HepG2 (cell line): ENCODE results near the gene PDK1. TPM values are rescaled to one million over a fixed set of nuclear protein-coding genes. Genes with fewer than 3 reads are reported as not detected.

Experiments
- ATAC-seq: fragments of 200-7000 bp; cut with Tn5 transposase; 3 replicates; pipeline ENCODE4 v1.9.1; 2020; ENCODE audit warnings: mild to moderate bottlenecking, moderate library complexity
- BruUV-seq: library from RNA; stranded (reverse); fragments of 400-500 nt; replicated peaks from 2 replicates; lab custom pipeline; 2021; lab: Mats Ljungman, UMichigan
- CTCF ChIA-PET: fragments of 300-600 bp; formaldehyde crosslinking; extraction: SDS; loops from one replicate; lab custom pipeline; 2021; ENCODE audit warnings: low total read pairs, inconsistent platforms, low intra/inter-chr PET ratio; lab: Yijun Ruan, JAX
- POLR2A ChIA-PET: fragments of 350-600 bp; sonication (Branson Sonifier 250); formaldehyde crosslinking; loops from one replicate; lab custom pipeline; 2020; ENCODE audit warnings: antibody characterized with exemption, inconsistent platforms; lab: Yijun Ruan, JAX
- DNase-seq: peaks from one replicate; pipeline ENCODE4 v3.0.0-alpha.2; 2015; ENCODE audit warnings: low spot score
- FAIRE-seq: peaks from 3 replicates; lab custom pipeline; 2011; peaks lifted over from hg19 to GRCh38; lab: Jason Lieb, UNC
- H2AFZ ChIP-seq: one replicate; pipeline ENCODE4 v1.6.1; 2011; ENCODE audit warnings: low read length, inconsistent platforms
- H3K27ac ChIP-seq: fragments of 300-600 bp; 3 replicates; pipeline ENCODE4 v1.8.0; 2011; ENCODE audit warnings: mixed run types, mild to moderate bottlenecking, mixed read lengths, low read length, inconsistent platforms; ENCODE audit not compliant: insufficient read depth; ENCODE audit errors: extremely low read length
- H3K27me3 ChIP-seq, 2 experiments: fragments of 200-600 bp in 1 of 2; 2 replicates in 1 of 2; 3 replicates in 1 of 2; pipeline versions ENCODE4 v1.6.0 to v1.8.0; 2011; ENCODE audit warnings: low read length in 2 of 2, mild to moderate bottlenecking in 2 of 2, moderate library complexity in 2 of 2, inconsistent platforms in 1 of 2; ENCODE audit not compliant: insufficient read depth in 2 of 2, control insufficient read depth in 1 of 2
- H3K36me3 ChIP-seq, 2 experiments: fragments of 200-600 bp in 1 of 2; replicated peaks in 1 of 2; 2 replicates in 1 of 2; 3 replicates in 1 of 2; pipeline versions ENCODE4 v1.5.1 to v1.8.0; 2011; ENCODE audit warnings: low read length in 2 of 2, inconsistent platforms in 1 of 2; ENCODE audit not compliant: insufficient read depth in 2 of 2, control insufficient read depth in 1 of 2
- H3K4me1 ChIP-seq: 2 replicates; pipeline ENCODE4 v1.5.1; 2012; ENCODE audit warnings: low read length, inconsistent platforms; ENCODE audit not compliant: insufficient read depth
- H3K4me2 ChIP-seq: 2 replicates; pipeline ENCODE4 v1.6.0; 2011; ENCODE audit warnings: low read depth, low read length, inconsistent platforms
- H3K4me3 ChIP-seq, 3 experiments: fragments of 200-600 bp in 1 of 3; sonication (generic), shearing (Covaris generic) in 1 of 3; replicated peaks in 1 of 3; 2 replicates each; pipeline ENCODE4 v1.5.1; 2011 to 2016; ENCODE audit warnings: low read length in 3 of 3, inconsistent platforms in 2 of 3, low read depth in 2 of 3, mild to moderate bottlenecking in 2 of 3, control low read depth in 1 of 3, mixed read lengths in 1 of 3; ENCODE audit not compliant: insufficient read depth in 1 of 3
- H3K79me2 ChIP-seq: one replicate; pipeline ENCODE4 v1.6.1; 2011; ENCODE audit warnings: low read length, inconsistent platforms; ENCODE audit not compliant: insufficient read depth
- H3K9ac ChIP-seq: 2 replicates; pipeline ENCODE4 v1.6.0; 2011; ENCODE audit warnings: mild to moderate bottlenecking, low read depth, low read length, inconsistent platforms; ENCODE audit not compliant: insufficient read depth
- H3K9me3 ChIP-seq: 2 replicates; pipeline ENCODE4 v1.5.1; 2012; ENCODE audit warnings: mild to moderate bottlenecking, low read length
- H4K20me1 ChIP-seq: 2 replicates; pipeline ENCODE4 v1.6.0; 2011; ENCODE audit warnings: inconsistent platforms, mild to moderate bottlenecking, low read length, moderate library complexity; ENCODE audit not compliant: insufficient read depth
- AGO1 ChIP-seq: fragments of 200-400 bp; formaldehyde crosslinking; IDR thresholded peaks from 2 replicates; pipeline ENCODE4 v1.6.1; 2017; ENCODE audit warnings: mild to moderate bottlenecking, low read depth, low read length, moderate library complexity; ENCODE audit not compliant: poor library complexity, severe bottlenecking
- GMEB1 ChIP-seq: sonication (generic); formaldehyde crosslinking; IDR thresholded peaks from 2 replicates; pipeline ENCODE4 v1.5.1; 2020; ENCODE audit warnings: missing genetic modification reagents, mild to moderate bottlenecking, borderline replicate concordance
- MXD3 ChIP-seq: IDR thresholded peaks from 2 replicates; pipeline ENCODE4 v1.6.1; 2016; ENCODE audit warnings: mild to moderate bottlenecking, missing biosample characterization, missing genetic modification reagents
- PHF20 ChIP-seq: sonication (generic); formaldehyde crosslinking; IDR thresholded peaks from 2 replicates; pipeline ENCODE4 v1.5.0; 2020; ENCODE audit warnings: mild to moderate bottlenecking, missing genetic modification reagents
- SMAD3 ChIP-seq: sonication (generic); formaldehyde crosslinking; IDR thresholded peaks from 2 replicates; pipeline ENCODE4 v1.4.0; 2020; ENCODE audit warnings: missing genetic modification reagents
- SMARCE1 ChIP-seq: fragments of 450-650 bp; IDR thresholded peaks from 2 replicates; pipeline ENCODE4 v1.6.1; 2017; ENCODE audit warnings: borderline replicate concordance
- SRSF1 ChIP-seq: fragments of 200-400 bp; formaldehyde crosslinking; optimal IDR thresholded peaks from 2 replicates; pipeline ENCODE3; 2017; ENCODE audit warnings: mild to moderate bottlenecking, low read depth, low read length, moderate library complexity
- TFE3 ChIP-seq: IDR thresholded peaks from 2 replicates; pipeline ENCODE4 v1.6.1; 2016
- ZBED4 ChIP-seq: sonication (generic); formaldehyde crosslinking; IDR thresholded peaks from 2 replicates; pipeline ENCODE4 v1.4.0; 2020; ENCODE audit warnings: missing genetic modification reagents, borderline replicate concordance
- ZBTB4 ChIP-seq: sonication (generic); formaldehyde crosslinking; IDR thresholded peaks from 2 replicates; pipeline ENCODE4 v1.4.0; 2020; ENCODE audit warnings: missing genetic modification reagents, mild to moderate bottlenecking, borderline replicate concordance
- ZNF282 ChIP-seq: fragments of 450-650 bp; IDR thresholded peaks from 2 replicates; pipeline ENCODE4 v1.6.1; 2018; ENCODE audit not compliant: partially characterized antibody
- ZNF446 ChIP-seq: sonication (generic); formaldehyde crosslinking; IDR thresholded peaks from 2 replicates; pipeline ENCODE4 v1.5.0; 2020; ENCODE audit warnings: mild to moderate bottlenecking, missing genetic modification reagents
- ZNF761 ChIP-seq: sonication (generic); formaldehyde crosslinking; conservative IDR thresholded peaks from 2 replicates; pipeline ENCODE4 v1.4.0; 2020; ENCODE audit warnings: mild to moderate bottlenecking, missing genetic modification reagents
- ZNF782 ChIP-seq: sonication (generic); formaldehyde crosslinking; IDR thresholded peaks from 2 replicates; pipeline ENCODE4 v1.4.0; 2020; ENCODE audit warnings: missing genetic modification reagents, mild to moderate bottlenecking, borderline replicate concordance
- in situ Hi-C: cut with HindIII; loops from 2 replicates; pipeline ENCODE4 v1.10.0; 2017; ENCODE audit warnings: low pct_unique_long_range_greater_than_20kb; ENCODE audit not compliant: extremely low pct_ligation_motif_present
- intact Hi-C: fragments of 100-400 bp; cut with micrococcal nuclease; formaldehyde crosslinking; loops from one replicate; pipeline ENCODE4 v1.10.0; 2022; ENCODE audit not compliant: unreplicated experiment
- polyA plus RNA-seq, 8 experiments: library from polyadenylated mRNA; depleted of rRNA in 3 of 8; stranded (reverse) in 7 of 8; unstranded in 1 of 8; fragments of >200 nt; fragmentation: Illumina TruSeq in 4 of 8; extraction: Trizol in 4 of 8; gene quantifications; 2 replicates each; pipeline versions ENCODE4 v1.2.1 to v1.2.3, GENCODE V29; 2011 to 2016; ENCODE audit warnings: low read depth in 4 of 8, missing spikeins in 1 of 8, mixed read lengths in 1 of 8; ENCODE audit not compliant: insufficient read depth in 1 of 8
- total RNA-seq, 5 experiments: library from RNA; depleted of rRNA; stranded (reverse); fragments of >200 nt; fragmentation: Illumina TruSeq; extraction: Trizol; gene quantifications; 2 replicates each; pipeline ENCODE4 v1.2.3, GENCODE V29; 2016; ENCODE audit warnings: low read depth in 1 of 5

The PDK1 gene
- total and polyA plus RNA-seq, 2 of the 13 experiments (the other 11 are each of a cell fraction or from before 2014, with no cell fraction given) = 11.9 to 96.9 TPM

GRCh38 chr2:172550419-172550818 is 5.5 kb upstream of the PDK1 start:
- H3K27me3 ChIP-seq = no peaks in the 10 kb centered on the region; a peak in 1 of 5 replicates
- H3K4me1 ChIP-seq = peaks cover 19% of the 10 kb centered on the region
- H3K4me3 ChIP-seq = no peak overlapping the region
- H3K36me3 ChIP-seq = no peaks in the 10 kb centered on the region
- no peak overlapping the region for H3K4me2 ChIP-seq
- no peak overlapping the region for H3K27ac ChIP-seq
- in situ Hi-C loops (no loop called here), intact Hi-C loops (no loop called here)
- H3K79me2 ChIP-seq = no peaks in the 10 kb centered on the region
- ChIA-PET CTCF (no interaction called here), POLR2A (no interaction called here)
- FAIRE-seq (no peak), ATAC-seq (no peak), DNase-seq (no peak)
- TF ChIP-seq ZNF446 (CRISPR knock-in tag) (no peak), SMARCE1 (no peak), ZNF782 (CRISPR knock-in tag) (no peak), MXD3 (CRISPR knock-in tag) (no peak), GMEB1 (CRISPR knock-in tag) (no peak), TFE3 (CRISPR knock-in tag) (no peak), ZNF282 (no peak), SRSF1 (no peak), ZBED4 (CRISPR knock-in tag) (no peak), AGO1 (no peak), ZBTB4 (CRISPR knock-in tag) (no peak), SMAD3 (CRISPR knock-in tag) (no peak), PHF20 (CRISPR knock-in tag) (no peak), ZNF761 (no peak)
- no peak overlapping the region for H2AFZ ChIP-seq
- no peaks in the 10 kb centered on the region for H4K20me1 ChIP-seq
- H3K9ac ChIP-seq = no peak overlapping the region
- no peaks in the 10 kb centered on the region for H3K9me3 ChIP-seq
- BruUV-seq = no TSS peak
